HG03139 (cell line): ENCODE results near the gene PRDM9.
"Not testable (repeated sequence)": the region's sequence is repeated elsewhere in the genome, so short reads cannot be mapped to it uniquely, and the experiment has no call there.

Source experiments
- ATAC-seq: cut with Tn5 transposase; IDR thresholded peaks from one replicate; pipeline ENCODE4 v1.9.1; 2021; ENCODE audit not compliant: unreplicated experiment

Gene PRDM9

GRCh38 chr5:23527216-23527920 lies 20.0 kb downstream of the PRDM9 start:
- ATAC-seq: not testable (repeated sequence)

- ATAC-seq: no peak
Observed at GRCh38 chr5:23528677-23529076, 21.3 kb downstream of the PRDM9 start.

DNA sequence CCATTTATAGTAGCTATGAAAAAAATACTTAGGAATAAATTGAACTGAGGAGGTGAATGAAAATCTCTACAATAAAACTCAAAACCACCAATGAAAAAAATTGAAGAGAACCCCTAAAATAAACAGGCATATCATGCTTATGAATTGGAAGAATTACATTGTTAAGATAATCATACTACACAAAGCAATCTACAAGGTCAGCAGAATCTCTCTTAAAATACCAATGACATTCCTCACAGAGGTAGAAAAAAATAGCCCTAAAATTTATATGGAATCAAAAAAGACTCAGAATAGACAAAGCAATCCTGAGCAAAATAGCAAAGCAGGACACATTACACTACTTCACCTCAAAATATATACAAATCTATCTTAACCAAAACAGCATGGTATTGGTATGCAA lies 23.2 kb downstream of the PRDM9 start:
- ATAC-seq: no peak

DNA sequence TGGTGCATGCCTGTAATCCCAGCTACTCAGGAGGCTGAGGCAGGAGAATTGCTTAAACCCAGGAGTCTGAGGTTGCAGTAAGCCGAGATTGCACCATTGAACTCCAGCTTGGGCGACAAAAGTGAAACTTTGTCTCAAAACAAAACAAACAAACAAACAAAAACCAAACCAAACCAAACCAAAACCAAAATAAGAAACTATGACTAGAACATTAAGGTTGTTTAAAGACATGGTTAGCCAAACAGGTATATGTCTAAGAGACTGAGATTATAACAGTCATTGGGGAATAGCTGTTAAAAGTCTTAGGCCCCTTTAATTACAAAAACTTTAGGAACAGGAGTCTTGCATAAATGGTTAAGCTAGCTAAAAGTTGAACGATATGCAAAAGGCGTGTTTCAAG lies 63.6 kb downstream of the PRDM9 start:
- ATAC-seq: no peak
